HepG2 (cell line): ENCODE data around the gene OTOG. TPM values are rescaled to one million over a fixed set of nuclear protein-coding genes. Genes with fewer than 3 reads are reported as not detected.

Experiments
- ATAC-seq: fragments of 200-7000 bp; cut with Tn5 transposase; 3 replicates; pipeline ENCODE4 v1.9.1; 2020; ENCODE audit warnings: mild to moderate bottlenecking, moderate library complexity
- BruUV-seq: library from RNA; stranded (reverse); fragments of 400-500 nt; replicated peaks from 2 replicates; lab custom pipeline; 2021; lab: Mats Ljungman, UMichigan
- CTCF ChIA-PET: fragments of 300-600 bp; formaldehyde crosslinking; extraction: SDS; loops from one replicate; lab custom pipeline; 2021; ENCODE audit warnings: low total read pairs, inconsistent platforms, low intra/inter-chr PET ratio; lab: Yijun Ruan, JAX
- POLR2A ChIA-PET: fragments of 350-600 bp; sonication (Branson Sonifier 250); formaldehyde crosslinking; loops from one replicate; lab custom pipeline; 2020; ENCODE audit warnings: antibody characterized with exemption, inconsistent platforms; lab: Yijun Ruan, JAX
- DNase-seq: peaks from one replicate; pipeline ENCODE4 v3.0.0-alpha.2; 2015; ENCODE audit warnings: low spot score
- FAIRE-seq: peaks from 3 replicates; lab custom pipeline; 2011; peaks lifted over from hg19 to GRCh38; lab: Jason Lieb, UNC
- H2AFZ ChIP-seq: one replicate; pipeline ENCODE4 v1.6.1; 2011; ENCODE audit warnings: low read length, inconsistent platforms
- H3K27ac ChIP-seq: fragments of 300-600 bp; 3 replicates; pipeline ENCODE4 v1.8.0; 2011; ENCODE audit warnings: mixed run types, mild to moderate bottlenecking, mixed read lengths, low read length, inconsistent platforms; ENCODE audit not compliant: insufficient read depth; ENCODE audit errors: extremely low read length
- H3K27me3 ChIP-seq, 2 experiments: fragments of 200-600 bp in 1 of 2; 2 replicates in 1 of 2; 3 replicates in 1 of 2; pipeline versions ENCODE4 v1.6.0 to v1.8.0; 2011; ENCODE audit warnings: low read length in 2 of 2, mild to moderate bottlenecking in 2 of 2, moderate library complexity in 2 of 2, inconsistent platforms in 1 of 2; ENCODE audit not compliant: insufficient read depth in 2 of 2, control insufficient read depth in 1 of 2
- H3K36me3 ChIP-seq, 2 experiments: fragments of 200-600 bp in 1 of 2; replicated peaks in 1 of 2; 2 replicates in 1 of 2; 3 replicates in 1 of 2; pipeline versions ENCODE4 v1.5.1 to v1.8.0; 2011; ENCODE audit warnings: low read length in 2 of 2, inconsistent platforms in 1 of 2; ENCODE audit not compliant: insufficient read depth in 2 of 2, control insufficient read depth in 1 of 2
- H3K4me1 ChIP-seq: 2 replicates; pipeline ENCODE4 v1.5.1; 2012; ENCODE audit warnings: low read length, inconsistent platforms; ENCODE audit not compliant: insufficient read depth
- H3K4me2 ChIP-seq: 2 replicates; pipeline ENCODE4 v1.6.0; 2011; ENCODE audit warnings: low read depth, low read length, inconsistent platforms
- H3K4me3 ChIP-seq, 3 experiments: fragments of 200-600 bp in 1 of 3; sonication (generic), shearing (Covaris generic) in 1 of 3; replicated peaks in 1 of 3; 2 replicates each; pipeline ENCODE4 v1.5.1; 2011 to 2016; ENCODE audit warnings: low read length in 3 of 3, inconsistent platforms in 2 of 3, low read depth in 2 of 3, mild to moderate bottlenecking in 2 of 3, control low read depth in 1 of 3, mixed read lengths in 1 of 3; ENCODE audit not compliant: insufficient read depth in 1 of 3
- H3K79me2 ChIP-seq: one replicate; pipeline ENCODE4 v1.6.1; 2011; ENCODE audit warnings: low read length, inconsistent platforms; ENCODE audit not compliant: insufficient read depth
- H3K9ac ChIP-seq: 2 replicates; pipeline ENCODE4 v1.6.0; 2011; ENCODE audit warnings: mild to moderate bottlenecking, low read depth, low read length, inconsistent platforms; ENCODE audit not compliant: insufficient read depth
- H3K9me3 ChIP-seq: 2 replicates; pipeline ENCODE4 v1.5.1; 2012; ENCODE audit warnings: mild to moderate bottlenecking, low read length
- H4K20me1 ChIP-seq: 2 replicates; pipeline ENCODE4 v1.6.0; 2011; ENCODE audit warnings: inconsistent platforms, mild to moderate bottlenecking, low read length, moderate library complexity; ENCODE audit not compliant: insufficient read depth
- CBFB ChIP-seq: sonication (generic); formaldehyde crosslinking; IDR thresholded peaks from 2 replicates; pipeline ENCODE4 v1.4.0; 2020; ENCODE audit warnings: missing genetic modification reagents
- CBX2 ChIP-seq, 2 experiments: fragments of 200-600 bp in 1 of 2; sonication (generic); formaldehyde crosslinking in 1 of 2; IDR thresholded peaks; 2 replicates each; pipeline versions ENCODE4 v1.7.0 to v1.8.1; 2018 to 2022; ENCODE audit warnings: low read depth in 2 of 2, low read length in 1 of 2, mild to moderate bottlenecking in 1 of 2, missing genetic modification reagents in 1 of 2
- CEBPZ ChIP-seq: IDR thresholded peaks from 2 replicates; pipeline ENCODE4 v1.6.1; 2012; ENCODE audit warnings: low read length, improper control_type of control experiment
- CREB1 ChIP-seq, 2 experiments: fragments of 450-650 bp in 1 of 2; IDR thresholded peaks; 2 replicates each; pipeline ENCODE4 v1.6.1; 2016 to 2017; ENCODE audit warnings: control low read depth in 1 of 2, mild to moderate bottlenecking in 1 of 2, missing compliant biosample characterization in 1 of 2, missing genetic modification characterization in 1 of 2
- DPF2 ChIP-seq: sonication (generic); formaldehyde crosslinking; IDR thresholded peaks from 2 replicates; pipeline ENCODE4 v1.4.0; 2020; ENCODE audit warnings: mild to moderate bottlenecking, low read depth, missing genetic modification reagents, borderline replicate concordance
- ELF1 ChIP-seq: sonication (generic); formaldehyde crosslinking; IDR thresholded peaks from 2 replicates; pipeline ENCODE4 v1.4.0; 2020; ENCODE audit warnings: missing genetic modification reagents
- ERF ChIP-seq: IDR thresholded peaks from 2 replicates; pipeline ENCODE4 v1.6.1; 2018; ENCODE audit warnings: missing biosample characterization, missing genetic modification reagents
- HNF4A ChIP-seq: sonication (generic); formaldehyde crosslinking; IDR thresholded peaks from 2 replicates; pipeline ENCODE4 v1.4.0; 2020; ENCODE audit warnings: missing genetic modification reagents
- HNRNPLL ChIP-seq: fragments of 200-400 bp; formaldehyde crosslinking; IDR thresholded peaks from 2 replicates; pipeline ENCODE4 v1.6.1; 2017; ENCODE audit warnings: mild to moderate bottlenecking, low read depth, low read length; ENCODE audit not compliant: poor library complexity, severe bottlenecking
- ISL2 ChIP-seq: sonication (generic); formaldehyde crosslinking; IDR thresholded peaks from 2 replicates; pipeline ENCODE4 v1.5.0; 2020; ENCODE audit warnings: missing genetic modification reagents
- KAT7 ChIP-seq: IDR thresholded peaks from 2 replicates; pipeline ENCODE4 v1.6.1; 2018; ENCODE audit warnings: borderline replicate concordance, missing compliant biosample characterization
- TBL1XR1 ChIP-seq: fragments of 150-350 bp; IDR thresholded peaks from 2 replicates; pipeline ENCODE4 v1.6.1; 2014; ENCODE audit warnings: borderline replicate concordance, low read length; ENCODE audit not compliant: partially characterized antibody
- TCF12 ChIP-seq, 2 experiments: fragments of 450-650 bp in 1 of 2; sonication (generic) in 1 of 2; formaldehyde crosslinking in 1 of 2; IDR thresholded peaks; 2 replicates each; pipeline versions ENCODE4 v1.6.1 to v1.8.0; 2017 to 2022; ENCODE audit warnings: antibody characterized with exemption in 1 of 2, mild to moderate bottlenecking in 1 of 2, missing genetic modification reagents in 1 of 2, moderate library complexity in 1 of 2
- ZNF225 ChIP-seq: sonication (generic); formaldehyde crosslinking; IDR thresholded peaks from 2 replicates; pipeline ENCODE4 v1.4.0; 2020; ENCODE audit warnings: mild to moderate bottlenecking, missing genetic modification reagents
- ZNF557 ChIP-seq: sonication (generic); formaldehyde crosslinking; IDR thresholded peaks from 2 replicates; pipeline ENCODE4 v1.4.0; 2020; ENCODE audit warnings: missing genetic modification reagents
- ZNF768 ChIP-seq: sonication (generic); formaldehyde crosslinking; IDR thresholded peaks from 2 replicates; pipeline ENCODE4 v1.4.0; 2020; ENCODE audit warnings: missing genetic modification reagents
- WGBS: methylation state at CpG from one replicate; pipeline ENCODE4 v1.1.6; 2017; ENCODE audit warnings: low lambda C conversion rate; 5-methylcytosine and 5-hydroxymethylcytosine counted together
- in situ Hi-C: cut with HindIII; loops from 2 replicates; pipeline ENCODE4 v1.10.0; 2017; ENCODE audit warnings: low pct_unique_long_range_greater_than_20kb; ENCODE audit not compliant: extremely low pct_ligation_motif_present
- intact Hi-C: fragments of 100-400 bp; cut with micrococcal nuclease; formaldehyde crosslinking; loops from one replicate; pipeline ENCODE4 v1.10.0; 2022; ENCODE audit not compliant: unreplicated experiment
- polyA plus RNA-seq, 8 experiments: library from polyadenylated mRNA; depleted of rRNA in 3 of 8; stranded (reverse) in 7 of 8; unstranded in 1 of 8; fragments of >200 nt; fragmentation: Illumina TruSeq in 4 of 8; extraction: Trizol in 4 of 8; gene quantifications; 2 replicates each; pipeline versions ENCODE4 v1.2.1 to v1.2.3, GENCODE V29; 2011 to 2016; ENCODE audit warnings: low read depth in 4 of 8, missing spikeins in 1 of 8, mixed read lengths in 1 of 8; ENCODE audit not compliant: insufficient read depth in 1 of 8
- total RNA-seq, 5 experiments: library from RNA; depleted of rRNA; stranded (reverse); fragments of >200 nt; fragmentation: Illumina TruSeq; extraction: Trizol; gene quantifications; 2 replicates each; pipeline ENCODE4 v1.2.3, GENCODE V29; 2016; ENCODE audit warnings: low read depth in 1 of 5
- TF ChIP-seq, protein P1 (sequence below): sonication (generic); formaldehyde crosslinking; IDR thresholded peaks from 2 replicates; pipeline ENCODE4 v1.5.1; 2020; ENCODE audit warnings: mild to moderate bottlenecking, missing genetic modification reagents, borderline replicate concordance
- TF ChIP-seq, protein P2 (sequence below): sonication (generic); formaldehyde crosslinking; IDR thresholded peaks from 2 replicates; pipeline ENCODE4 v1.4.0; 2020; ENCODE audit warnings: mild to moderate bottlenecking, missing genetic modification reagents

Gene OTOG
- total and polyA plus RNA-seq, 2 of the 13 experiments (the other 11 are each of a cell fraction or from before 2014, with no cell fraction given), result not detected

- POLR2A ChIA-PET, result no interaction called here
- Histone ChIP-seq H3K4me2 (no peak overlapping the region), H3K4me3 (no peak overlapping the region), H3K9ac (no peak overlapping the region), H4K20me1 (no peaks in the 10 kb centered on the region), H3K9me3 (no peaks in the 10 kb centered on the region), H3K79me2 (no peaks in the 10 kb centered on the region), H3K4me1 (no peaks in the 10 kb centered on the region), H3K36me3 (no peaks in the 10 kb centered on the region), H3K27ac (no peak overlapping the region), H2AFZ (no peak overlapping the region), H3K27me3 (peaks cover 0 to 4% of the 10 kb centered on the region in 2 experiments; a peak in 2 of 5 replicates)
- intact Hi-C loops (no loop called here), in situ Hi-C loops (loop anchor here (25.0 kb wide), 1 partner anchor 285 kb away; no protein-coding TSS in a partner anchor)
- no peak for DNase-seq
- FAIRE-seq, result no peak
- BruUV-seq, result no TSS peak
- CTCF ChIA-PET, result no interaction called here
- WGBS, result 46% methylated on average over 4 of the region's 17 CpGs
- ATAC-seq, result no peak
- TF ChIP-seq CBX2 (IDR thresholded peaks at IDR 0.05; ENCODE audit: low read depth, low read length) (no peak), CBX2 (CRISPR knock-in tag; IDR thresholded peaks at IDR 0.05; ENCODE audit: low read depth) (no peak), ISL2 (CRISPR knock-in tag) (no peak), CEBPZ (no peak), HNF4A (CRISPR knock-in tag) (no peak), ELF1 (CRISPR knock-in tag) (no peak), ZNF768 (no peak), DPF2 (no peak), KAT7 (CRISPR knock-in tag) (no peak), TCF12 (IDR thresholded peaks at IDR 0.05) (no peak), TCF12 (CRISPR knock-in tag; IDR thresholded peaks at IDR 0.05) (no peak), ZNF557 (CRISPR knock-in tag) (no peak), ZNF225 (no peak), CREB1 (IDR thresholded peaks at IDR 0.05) (no peak), CREB1 (CRISPR knock-in tag; IDR thresholded peaks at IDR 0.05) (no peak), ERF (no peak), CBFB (no peak), HNRNPLL (no peak), TBL1XR1 (no peak)
- TF ChIP-seq, protein P1, sequence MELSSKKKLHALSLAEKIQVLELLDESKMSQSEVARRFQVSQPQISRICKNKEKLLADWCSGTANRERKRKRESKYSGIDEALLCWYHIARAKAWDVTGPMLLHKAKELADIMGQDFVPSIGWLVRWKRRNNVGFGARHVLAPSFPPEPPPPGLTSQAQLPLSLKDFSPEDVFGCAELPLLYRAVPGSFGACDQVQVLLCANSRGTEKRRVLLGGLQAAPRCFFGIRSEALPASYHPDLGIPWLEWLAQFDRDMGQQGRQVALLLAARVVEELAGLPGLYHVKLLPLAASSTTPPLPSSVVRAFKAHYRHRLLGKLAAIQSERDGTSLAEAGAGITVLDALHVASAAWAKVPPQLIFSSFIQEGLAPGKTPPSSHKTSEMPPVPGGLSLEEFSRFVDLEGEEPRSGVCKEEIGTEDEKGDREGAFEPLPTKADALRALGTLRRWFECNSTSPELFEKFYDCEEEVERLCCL, result no peak
- TF ChIP-seq, protein P2, sequence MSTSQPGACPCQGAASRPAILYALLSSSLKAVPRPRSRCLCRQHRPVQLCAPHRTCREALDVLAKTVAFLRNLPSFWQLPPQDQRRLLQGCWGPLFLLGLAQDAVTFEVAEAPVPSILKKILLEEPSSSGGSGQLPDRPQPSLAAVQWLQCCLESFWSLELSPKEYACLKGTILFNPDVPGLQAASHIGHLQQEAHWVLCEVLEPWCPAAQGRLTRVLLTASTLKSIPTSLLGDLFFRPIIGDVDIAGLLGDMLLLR, result no peak
These were observed 24.4 kb upstream of the OTOG start for GRCh38 chr11:17522655-17523054.
